ENCODE measurements around the gene CNOT10.
"Not testable (repeated sequence)": the region's sequence is repeated elsewhere in the genome, so short reads cannot be mapped to it uniquely, and the experiment has no call there.

CNOT10 gene

DNA sequence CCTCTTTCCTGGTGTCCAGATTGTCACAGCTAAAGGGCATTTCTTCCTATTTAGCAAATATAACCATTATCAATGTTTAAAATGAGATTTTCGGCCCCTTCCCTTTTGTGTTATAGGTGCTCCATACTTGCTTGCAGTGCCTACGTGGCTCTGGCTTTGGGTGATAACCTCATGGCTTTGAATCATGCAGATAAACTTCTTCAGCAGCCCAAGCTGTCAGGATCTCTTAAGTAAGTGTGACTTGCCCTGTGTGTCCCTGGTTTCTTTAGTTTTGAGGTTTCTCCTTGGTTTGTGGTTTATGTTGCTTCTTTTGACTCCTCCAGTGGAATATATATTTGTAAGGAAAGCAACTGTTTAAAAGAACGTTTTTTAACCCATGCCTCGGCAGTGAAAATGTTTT is 74.4 kb downstream of the CNOT10 start:
- no peak for DNase-seq

GRCh38 chr3:32764481-32764880 is 79.5 kb downstream of the CNOT10 start:
- DNase-seq: no peak

DNA sequence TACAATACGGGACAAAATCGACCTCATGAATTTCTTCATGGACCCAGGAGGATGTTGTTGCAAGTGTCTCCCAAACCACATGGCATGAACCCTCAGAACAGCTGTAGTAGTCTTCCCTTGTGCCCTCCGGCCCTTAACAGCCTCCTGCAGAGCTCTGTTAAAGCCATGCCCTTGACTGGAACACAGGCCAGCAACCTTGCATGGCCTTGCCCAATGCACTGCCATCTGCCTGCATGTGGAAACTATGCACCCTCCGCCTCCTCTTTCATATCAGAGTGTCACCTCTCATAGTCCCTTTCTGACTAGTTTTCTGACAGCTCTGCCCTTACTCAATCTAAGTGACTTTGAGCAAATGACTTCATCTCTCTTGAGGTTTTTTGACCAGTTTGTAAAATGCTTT is 93.4 kb downstream of the CNOT10 start:
- DNase-seq: no peak

GRCh38 chr3:32780071-32780734 is 95.2 kb downstream of the CNOT10 start:
- no peak for DNase-seq

DNA sequence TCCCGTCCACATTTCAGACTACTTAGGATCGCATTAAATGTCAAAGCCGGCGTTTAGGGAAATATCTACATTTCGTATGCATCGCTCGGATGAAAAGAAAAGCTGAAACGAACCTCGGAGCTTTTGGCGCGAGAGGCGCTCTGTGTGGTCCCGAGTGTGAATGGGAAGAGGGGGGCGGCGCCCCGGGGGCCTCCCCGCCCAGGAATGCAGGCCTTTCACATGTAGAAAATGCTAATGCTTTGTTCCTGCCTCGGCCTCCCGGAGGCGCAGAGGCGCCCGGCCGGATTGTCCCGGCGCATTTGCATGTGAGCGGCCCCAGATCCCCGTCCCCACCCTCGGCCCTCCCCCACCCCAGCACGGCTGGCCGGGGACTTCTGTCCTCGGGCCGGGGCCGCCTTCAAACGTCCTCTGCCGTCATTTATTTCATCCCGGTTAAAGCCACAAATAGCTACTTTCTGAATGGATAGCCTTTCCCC is 95.8 kb downstream of the CNOT10 start:
- DNase-seq: no peak

- no peak for DNase-seq
Observed at GRCh38 chr3:32781211-32781968, 96.4 kb downstream of the CNOT10 start.

DNA sequence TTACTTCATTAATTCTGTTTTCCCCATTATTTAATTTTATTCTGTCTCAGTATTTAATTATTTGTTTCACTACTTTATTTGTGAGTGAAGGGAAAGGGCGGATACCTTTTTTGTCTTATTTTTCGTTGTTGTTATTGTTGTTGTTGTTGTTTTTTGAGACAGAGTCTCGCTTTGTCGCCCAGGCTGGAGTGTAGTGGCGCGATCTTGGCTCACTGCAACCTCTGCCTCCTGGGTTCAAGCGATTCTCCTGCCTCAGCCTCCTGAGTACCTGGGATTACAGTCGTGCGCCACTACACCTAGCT is 96.9 kb downstream of the CNOT10 start:
- not testable (repeated sequence) for DNase-seq

DNA sequence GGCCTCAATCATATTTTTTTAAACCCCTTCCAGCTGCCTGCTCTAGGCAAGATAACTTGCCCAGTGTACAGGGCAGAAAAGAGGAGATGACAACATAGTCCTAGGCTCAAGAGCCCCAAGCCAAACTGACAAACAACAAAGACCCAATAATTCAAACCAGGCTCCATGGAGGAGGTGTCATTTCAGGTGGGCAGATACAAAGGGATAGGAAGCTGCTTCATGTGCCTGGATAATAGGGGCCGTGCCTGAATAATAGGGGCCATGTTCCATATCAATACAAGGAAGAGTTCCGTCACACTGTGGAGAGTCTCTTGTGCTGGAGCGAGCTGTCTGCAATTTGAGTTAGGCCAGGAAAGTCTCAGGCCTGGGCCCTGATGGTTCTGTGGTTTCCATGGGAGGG is 97.4 kb downstream of the CNOT10 start:
- no peak for DNase-seq

- no peak for DNase-seq
Observed at GRCh38 chr3:32791833-32792232, 106.8 kb downstream of the CNOT10 start.

- no peak for DNase-seq
Observed at GRCh38 chr3:32794487-32795308, 109.7 kb downstream of the CNOT10 start.

DNA sequence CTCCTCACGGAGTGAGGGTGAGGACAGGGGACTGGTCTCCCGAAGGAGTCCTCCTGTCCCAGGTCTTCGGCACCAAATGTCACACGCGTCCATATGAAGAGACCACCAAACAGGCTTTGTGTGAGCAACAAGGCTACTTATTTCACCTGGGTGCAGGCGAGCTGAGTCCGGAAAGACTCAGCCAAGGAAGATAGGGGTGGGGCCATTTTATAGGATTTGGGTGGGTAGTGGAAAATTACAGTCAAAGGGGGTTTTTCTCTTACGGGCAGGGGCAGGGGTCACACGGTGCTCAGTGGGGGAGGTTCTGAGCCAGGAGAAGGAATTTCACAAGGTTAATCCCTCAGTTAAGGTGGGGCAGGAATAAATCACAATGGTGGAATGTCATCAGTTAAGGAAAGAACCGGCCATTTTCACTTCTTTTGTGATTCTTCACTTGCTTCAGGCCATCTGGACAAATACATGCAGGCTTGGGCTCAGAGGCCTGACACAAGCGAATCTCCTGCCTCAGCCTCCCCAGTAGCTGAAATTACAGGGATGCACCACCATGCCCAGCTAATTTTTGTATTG is 111.5 kb downstream of the CNOT10 start:
- not testable (repeated sequence) for DNase-seq

GRCh38 chr3:32797776-32798175 is 112.8 kb downstream of the CNOT10 start:
- no peak for DNase-seq

DNA sequence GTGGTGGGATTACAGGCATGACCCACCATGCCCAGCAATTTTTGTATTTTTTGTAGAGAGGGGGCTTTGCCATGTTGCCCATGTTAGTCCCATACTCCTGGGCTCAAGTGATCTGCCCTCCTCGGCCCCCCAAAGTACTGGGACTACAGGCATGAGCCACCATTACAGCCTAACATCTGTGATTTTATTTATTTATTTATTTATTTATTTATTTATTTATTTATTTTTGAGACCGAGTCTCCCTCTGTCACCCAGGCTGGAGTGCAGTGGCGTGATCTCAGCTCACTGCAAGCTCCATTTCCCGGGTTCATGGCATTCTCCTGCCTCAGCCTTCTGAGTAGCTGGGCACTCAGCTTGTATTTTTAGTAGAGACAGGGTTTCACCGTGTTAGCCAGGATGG is 116.5 kb downstream of the CNOT10 start:
- DNase-seq: not testable (repeated sequence)

GRCh38 chr3:32813180-32813579 is 128.2 kb downstream of the CNOT10 start:
- DNase-seq: no peak

DNA sequence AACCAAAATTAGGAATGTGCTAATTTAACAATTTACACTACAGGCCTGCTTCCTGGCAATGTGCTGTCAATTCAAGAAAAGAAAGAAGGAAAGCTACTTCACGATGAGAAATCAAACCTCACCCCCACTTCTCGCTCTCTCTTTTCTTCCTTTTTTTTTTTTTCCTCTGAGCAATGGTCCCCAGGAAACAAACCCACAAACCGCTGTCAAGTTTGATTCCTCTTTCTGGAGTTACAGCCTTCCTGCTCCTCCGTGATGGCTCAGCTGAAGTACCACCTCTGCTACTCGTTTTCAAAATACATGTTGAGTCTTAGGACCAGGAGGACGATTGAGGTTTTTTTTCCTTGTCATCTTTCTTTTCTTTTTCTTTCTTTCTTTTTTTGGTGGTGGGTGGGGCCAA is 129.4 kb downstream of the CNOT10 start:
- no peak for DNase-seq

DNA sequence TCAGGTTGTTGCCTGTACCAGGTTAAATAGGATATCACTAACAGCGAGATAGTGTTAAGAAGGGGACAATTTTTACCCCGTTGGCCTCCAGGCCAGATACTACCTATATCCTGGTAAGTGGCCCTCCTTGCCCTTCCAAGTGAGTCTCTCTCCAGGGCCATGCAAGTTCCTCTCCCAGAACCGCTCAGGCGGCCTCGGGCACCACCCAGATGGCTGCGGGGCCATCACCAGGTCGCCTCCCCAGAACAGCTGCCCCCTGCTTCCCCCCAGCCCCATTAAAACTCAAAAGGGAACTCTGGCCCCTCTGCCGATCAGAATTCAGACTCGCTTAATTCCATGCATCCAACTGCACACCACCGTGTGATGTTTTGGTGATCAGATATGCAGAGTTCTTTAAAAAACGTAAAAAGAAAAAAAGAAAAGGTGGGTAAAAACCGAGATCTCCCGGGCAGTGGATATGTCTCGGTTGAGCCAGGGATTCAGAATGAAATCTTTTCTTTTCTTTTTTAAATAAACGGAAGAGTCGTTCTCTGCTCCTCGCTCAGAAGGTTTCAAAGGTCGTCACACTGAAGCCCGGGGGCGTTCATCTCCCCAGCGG is 131.0 kb downstream of the CNOT10 start:
- DNase-seq: no peak

GRCh38 chr3:32816439-32817256 is 131.7 kb downstream of the CNOT10 start:
- DNase-seq: no peak

DNA sequence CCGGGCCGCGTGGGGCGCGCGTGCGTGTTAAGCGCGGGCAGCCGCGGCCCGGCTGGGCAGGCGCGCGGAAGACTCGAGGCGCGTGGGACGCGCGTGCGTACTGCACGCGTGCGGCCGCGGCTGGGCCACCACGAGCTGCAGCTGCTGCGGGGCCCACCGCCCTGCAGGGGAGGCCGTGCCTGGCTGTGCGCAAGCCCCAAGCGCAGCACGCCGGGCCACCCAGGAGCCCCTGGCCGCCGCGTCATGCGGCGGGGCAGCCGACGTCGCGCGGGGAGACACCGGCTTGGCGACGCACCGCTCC is 132.2 kb downstream of the CNOT10 start:
- DNase-seq: no peak

DNA sequence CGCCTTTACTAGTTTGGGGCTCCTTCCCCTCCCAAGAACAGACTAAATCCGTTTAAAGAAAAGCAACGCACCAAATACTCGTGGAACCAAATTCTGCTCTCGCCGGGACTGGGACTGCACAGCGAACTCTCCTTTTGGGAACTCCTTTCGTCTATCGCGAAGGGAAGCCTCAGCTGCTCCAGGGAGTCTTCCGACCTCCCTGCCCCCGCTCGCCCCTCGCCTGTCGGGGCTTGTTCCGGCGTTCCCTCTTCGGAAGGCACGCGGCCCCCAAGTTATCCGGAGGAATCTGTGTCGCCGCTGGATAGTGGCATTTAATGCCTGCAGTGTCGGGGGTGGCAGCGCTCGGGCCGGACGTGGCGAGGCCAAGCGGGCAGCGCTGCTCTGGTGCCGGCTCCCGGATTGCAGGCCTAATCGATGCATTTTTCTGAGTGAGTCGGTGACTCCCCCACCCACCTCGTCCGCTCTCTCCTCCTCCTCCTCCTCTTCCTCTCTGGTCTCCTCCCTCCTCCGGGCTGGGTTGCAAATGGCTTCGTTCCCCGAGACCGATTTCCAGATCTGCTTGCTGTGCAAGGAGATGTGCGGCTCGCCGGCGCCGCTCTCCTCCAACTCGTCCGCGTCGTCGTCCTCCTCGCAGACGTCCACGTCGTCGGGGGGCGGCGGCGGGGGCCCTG is 132.7 kb downstream of the CNOT10 start, which contains the start of gene TRIM71:
TSS of gene TRIM71 (plus strand) at position 440 of the 671 bp plus-strand sequence. CDS start at position 524, 84 bp downstream.
- DNase-seq: no peak

- no peak for DNase-seq
Observed at GRCh38 chr3:32818229-32818969, 133.4 kb downstream of the CNOT10 start.

DNA sequence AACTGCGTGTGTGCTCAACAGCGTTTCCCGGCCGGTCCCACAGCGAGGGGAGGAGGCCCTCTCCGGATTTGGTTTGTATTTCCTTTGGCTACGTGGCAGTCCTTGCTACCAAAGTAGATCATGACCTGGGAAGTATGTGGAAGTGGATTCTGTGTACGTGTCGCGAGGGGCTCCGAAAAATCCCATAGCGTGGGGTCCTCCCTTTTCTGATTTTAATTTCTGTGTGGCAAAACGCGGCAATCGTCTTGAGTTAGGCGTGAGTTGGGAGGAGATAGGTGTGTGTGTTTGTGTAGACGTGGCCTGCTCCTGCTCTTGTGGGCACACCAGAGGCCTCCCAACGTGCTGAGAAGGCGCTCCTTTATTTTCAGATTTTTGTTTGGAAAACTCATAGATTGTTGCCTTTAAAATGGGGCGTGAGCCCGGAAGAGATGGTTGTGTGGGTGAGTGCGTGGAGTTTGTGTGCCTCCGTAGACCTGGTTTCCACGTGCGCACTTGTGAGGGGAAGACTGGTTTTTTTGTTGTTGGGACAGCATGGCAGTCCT is 134.1 kb downstream of the CNOT10 start:
- no peak for DNase-seq
